ENCODE data around the gene HOXB2. TPM values are rescaled to one million over a fixed set of nuclear protein-coding genes. Genes with fewer than 3 reads are reported as not detected.

The HOXB2 gene
- total RNA-seq, 2 donors from 2014 or later: 4.1 to 9.5 TPM

- Histone ChIP-seq H3K4me1 (replicated peaks) (no peaks in the 10 kb centered on the region), H3K4me3 (no peak overlapping the region), H3K9me3 (no peaks in the 10 kb centered on the region), H3K36me3 (no peaks in the 10 kb centered on the region), H3K27me3 (replicated peaks; ENCODE audit: insufficient read depth) (no peaks in the 10 kb centered on the region), H3K27ac (peak overlapping the region; percentile 73 to 90)
- intact Hi-C loops (cut with DNase I): no loop called here
- DNase-seq (ENCODE audit: low spot score): no peak
- 25% methylated on average over 7 of the region's 7 CpGs for WGBS
- TF ChIP-seq CTCF (IDR thresholded peaks at IDR 0.05): no peak
- TF ChIP-seq POLR2AphosphoS5 (IDR thresholded peaks at IDR 0.05): peak; percentile 52
- no peak for TF ChIP-seq POLR2A (IDR thresholded peaks at IDR 0.05)
Observed at GRCh38 chr17:48556576-48557401, 11.9 kb upstream of the HOXB2 start.

GRCh38 chr17:48556229-48556575 is 11.3 kb upstream of the HOXB2 start:
- H3K9me3 ChIP-seq: no peaks in the 10 kb centered on the region
- no peak overlapping the region for H3K4me3 ChIP-seq
- H3K4me1 ChIP-seq (replicated peaks): no peaks in the 10 kb centered on the region
- H3K27me3 ChIP-seq (replicated peaks; ENCODE audit: insufficient read depth): no peaks in the 10 kb centered on the region
- no peak for DNase-seq (ENCODE audit: low spot score)
- intact Hi-C loops (cut with DNase I): no loop called here
- no peaks in the 10 kb centered on the region for H3K36me3 ChIP-seq
- 53% methylated on average over 5 of the region's 5 CpGs for WGBS
- TF ChIP-seq POLR2AphosphoS5 (IDR thresholded peaks at IDR 0.05): no peak
- TF ChIP-seq POLR2A (IDR thresholded peaks at IDR 0.05): no peak
- TF ChIP-seq CTCF (IDR thresholded peaks at IDR 0.05): no peak
- H3K27ac ChIP-seq: peak overlapping the region; percentile 73 to 90

GRCh38 chr17:48555258-48556228 is 10.6 kb upstream of the HOXB2 start:
- Histone ChIP-seq H3K4me1 (replicated peaks) (no peaks in the 10 kb centered on the region), H3K9me3 (no peaks in the 10 kb centered on the region), H3K27me3 (replicated peaks; ENCODE audit: insufficient read depth) (no peaks in the 10 kb centered on the region), H3K36me3 (no peaks in the 10 kb centered on the region), H3K4me3 (peak overlapping the region; percentile 32 to 41), H3K27ac (peak overlapping the region; percentile 73 to 90)
- intact Hi-C loops (cut with DNase I): no loop called here
- TF ChIP-seq POLR2AphosphoS5 (IDR thresholded peaks at IDR 0.05): peak; percentile 63
- TF ChIP-seq POLR2A (IDR thresholded peaks at IDR 0.05): no peak
- TF ChIP-seq CTCF (IDR thresholded peaks at IDR 0.05): peak in 2 of 4 experiments; percentile 25 to 41
- DNase-seq (ENCODE audit: low spot score): peak; percentile 34
- WGBS: 7% methylated on average over 36 of the region's 36 CpGs

- TF ChIP-seq POLR2A (IDR thresholded peaks at IDR 0.05) (no peak), CTCF (IDR thresholded peaks at IDR 0.05) (no peak), POLR2AphosphoS5 (IDR thresholded peaks at IDR 0.05) (no peak)
- no peaks in the 10 kb centered on the region for H3K4me1 ChIP-seq (replicated peaks)
- peak overlapping the region; percentile 32 to 41 for H3K4me3 ChIP-seq
Observed at GRCh38 chr17:48554412-48555257, 9.7 kb upstream of the HOXB2 start.

More at GRCh38 chr17:48554412-48555257, 9.7 kb upstream of the HOXB2 start:
- Histone ChIP-seq H3K27ac (peak overlapping the region; percentile 73 to 90), H3K9me3 (no peaks in the 10 kb centered on the region), H3K27me3 (replicated peaks; ENCODE audit: insufficient read depth) (no peaks in the 10 kb centered on the region), H3K36me3 (no peaks in the 10 kb centered on the region)
- intact Hi-C loops (cut with DNase I): no loop called here
- DNase-seq (ENCODE audit: low spot score): no peak
- 36% methylated on average over 35 of the region's 44 CpGs for WGBS

Measured in prostate gland (tissue), 2 donors.